Transverse colon (tissue), 4 donors: ENCODE results near the gene CDH24.

Experiments
- EP300 ChIP-seq: sonication (generic); formaldehyde crosslinking; IDR thresholded peaks from one replicate; pipeline ENCODE4 v1.6.1; 2017; ENCODE audit warnings: antibody characterized with exemption, low read depth
- POLR2A ChIP-seq: fragments of 450-650 bp; IDR thresholded peaks from one replicate; pipeline ENCODE4 v1.6.1; 2016; ENCODE audit warnings: antibody characterized with exemption, mild to moderate bottlenecking, moderate library complexity
- POLR2AphosphoS5 ChIP-seq, 3 donors: sonication (generic); formaldehyde crosslinking; IDR thresholded peaks; one replicate each; pipeline ENCODE4 v1.6.1; 2016; ENCODE audit warnings: antibody characterized with exemption in 3 of 3
- TF ChIP-seq, protein P1 (sequence below), 5 experiments: fragments of 200-600 bp in 3 of 5; fragments of 450-650 bp in 2 of 5; sonication (generic) in 3 of 5; IDR thresholded peaks; 1 replicate in 2 of 5; 2 replicates in 3 of 5; pipeline ENCODE4 v1.5.1; 2016 to 2017; ENCODE audit warnings: antibody characterized with exemption in 5 of 5, inconsistent platforms in 3 of 5, mild to moderate bottlenecking in 2 of 5, moderate library complexity in 1 of 5

DNA sequence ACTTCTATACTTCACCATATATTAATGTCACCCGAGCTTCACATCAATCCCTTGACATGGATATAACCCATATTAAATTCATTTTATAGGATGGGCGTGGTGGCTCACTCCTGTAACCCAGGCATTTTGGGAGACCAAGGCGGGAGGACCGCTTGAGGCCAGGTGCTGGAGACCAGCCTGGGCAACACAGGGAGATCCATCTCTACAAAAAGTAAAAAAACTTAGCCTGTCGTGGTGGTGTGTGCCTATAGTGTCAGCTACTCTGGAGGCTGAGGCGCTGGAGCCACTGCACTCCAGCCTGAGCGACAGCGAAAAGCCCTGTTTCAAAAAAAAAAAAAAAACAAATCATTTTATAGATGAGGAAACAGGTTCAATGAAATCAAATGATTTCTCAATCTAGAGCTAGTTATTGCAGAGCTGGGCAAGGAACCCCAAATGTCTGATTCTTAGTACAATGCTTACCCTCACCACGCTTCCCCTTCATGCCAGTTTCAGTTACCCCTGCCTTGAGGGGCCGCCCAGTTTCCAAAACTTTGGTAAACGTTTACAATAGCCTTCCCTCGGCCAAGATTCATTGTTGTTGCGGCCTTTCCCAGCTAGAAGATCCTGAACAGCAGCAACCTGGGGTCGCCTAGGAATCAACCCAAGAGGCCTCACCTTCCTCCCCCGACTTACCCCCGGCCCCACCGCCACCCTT is 23.4 kb downstream of the CDH24 start:
- TF ChIP-seq POLR2A (no peak), EP300 (no peak), POLR2AphosphoS5 (IDR thresholded peaks at IDR 0.05) (no peak)
- TF ChIP-seq, protein P1, sequence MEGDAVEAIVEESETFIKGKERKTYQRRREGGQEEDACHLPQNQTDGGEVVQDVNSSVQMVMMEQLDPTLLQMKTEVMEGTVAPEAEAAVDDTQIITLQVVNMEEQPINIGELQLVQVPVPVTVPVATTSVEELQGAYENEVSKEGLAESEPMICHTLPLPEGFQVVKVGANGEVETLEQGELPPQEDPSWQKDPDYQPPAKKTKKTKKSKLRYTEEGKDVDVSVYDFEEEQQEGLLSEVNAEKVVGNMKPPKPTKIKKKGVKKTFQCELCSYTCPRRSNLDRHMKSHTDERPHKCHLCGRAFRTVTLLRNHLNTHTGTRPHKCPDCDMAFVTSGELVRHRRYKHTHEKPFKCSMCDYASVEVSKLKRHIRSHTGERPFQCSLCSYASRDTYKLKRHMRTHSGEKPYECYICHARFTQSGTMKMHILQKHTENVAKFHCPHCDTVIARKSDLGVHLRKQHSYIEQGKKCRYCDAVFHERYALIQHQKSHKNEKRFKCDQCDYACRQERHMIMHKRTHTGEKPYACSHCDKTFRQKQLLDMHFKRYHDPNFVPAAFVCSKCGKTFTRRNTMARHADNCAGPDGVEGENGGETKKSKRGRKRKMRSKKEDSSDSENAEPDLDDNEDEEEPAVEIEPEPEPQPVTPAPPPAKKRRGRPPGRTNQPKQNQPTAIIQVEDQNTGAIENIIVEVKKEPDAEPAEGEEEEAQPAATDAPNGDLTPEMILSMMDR (IDR thresholded peaks at IDR 0.05): no peak
